Measurements from ENCODE around the gene PROP1. TPM values are rescaled to one million over a fixed set of nuclear protein-coding genes. Genes with fewer than 3 reads are reported as not detected.
"Not testable (repeated sequence)": the region's sequence is repeated elsewhere in the genome, so short reads cannot be mapped to it uniquely, and the experiment has no call there.

PROP1 gene
- total RNA-seq, 1 donor from 2014 or later: not detected

- not testable (repeated sequence) for H3K4me2 ChIP-seq (ENCODE audit: low read length); H3K4me1 Mint-ChIP-seq (ENCODE audit: low read depth, unreplicated experiment); H3K4me3 Mint-ChIP-seq (ENCODE audit: unreplicated experiment); H3K79me2 ChIP-seq (ENCODE audit: insufficient read depth, low read length); H3K9me3 ChIP-seq (ENCODE audit: insufficient read depth, low read depth, low read length); H3K9ac ChIP-seq (ENCODE audit: low read length); H3K36me3 ChIP-seq (ENCODE audit: insufficient read depth, low read length); H3K27me3 ChIP-seq (ENCODE audit: insufficient read depth, low read length); H3K27ac ChIP-seq (ENCODE audit: low read depth, low read length); H3K36me3 Mint-ChIP-seq (ENCODE audit: low read depth, unreplicated experiment); H4K20me1 ChIP-seq (ENCODE audit: insufficient read depth, low read length); DNase-seq (ENCODE audit: low read depth); H3K27me3 Mint-ChIP-seq (ENCODE audit: low read depth, unreplicated experiment); H3K9me3 Mint-ChIP-seq (ENCODE audit: unreplicated experiment); H3K27ac Mint-ChIP-seq (ENCODE audit: unreplicated experiment); H3K4me1 ChIP-seq (ENCODE audit: insufficient read depth, low read length); FAIRE-seq; H2AFZ ChIP-seq (ENCODE audit: low read depth, low read length); H3K4me3 ChIP-seq (ENCODE audit: insufficient read depth, low read depth, low read length)
Observed at GRCh38 chr5:177949656-177950055, 46.4 kb downstream of the PROP1 start.

- H3K4me3 Mint-ChIP-seq (ENCODE audit: unreplicated experiment); H3K4me1 ChIP-seq (ENCODE audit: insufficient read depth, low read length); DNase-seq (ENCODE audit: low read depth); H3K4me1 Mint-ChIP-seq (ENCODE audit: low read depth, unreplicated experiment); H3K27me3 ChIP-seq (ENCODE audit: insufficient read depth, low read length); H3K9me3 ChIP-seq (ENCODE audit: insufficient read depth, low read depth, low read length); H3K4me2 ChIP-seq (ENCODE audit: low read length); H3K36me3 Mint-ChIP-seq (ENCODE audit: low read depth, unreplicated experiment); H2AFZ ChIP-seq (ENCODE audit: low read depth, low read length); H3K9me3 Mint-ChIP-seq (ENCODE audit: unreplicated experiment); H3K27me3 Mint-ChIP-seq (ENCODE audit: low read depth, unreplicated experiment); H3K79me2 ChIP-seq (ENCODE audit: insufficient read depth, low read length); H3K9ac ChIP-seq (ENCODE audit: low read length); H3K27ac Mint-ChIP-seq (ENCODE audit: unreplicated experiment); FAIRE-seq; H3K27ac ChIP-seq (ENCODE audit: low read depth, low read length); H3K4me3 ChIP-seq (ENCODE audit: insufficient read depth, low read depth, low read length); H3K36me3 ChIP-seq (ENCODE audit: insufficient read depth, low read length); H4K20me1 ChIP-seq (ENCODE audit: insufficient read depth, low read length): not testable (repeated sequence)
Observed at GRCh38 chr5:177949065-177949464, 47.0 kb downstream of the PROP1 start.

GRCh38 chr5:177947912-177948311, 48.1 kb downstream of the PROP1 start:
- not testable (repeated sequence) for H3K27me3 ChIP-seq (ENCODE audit: insufficient read depth, low read length); H3K4me1 ChIP-seq (ENCODE audit: insufficient read depth, low read length); H3K27me3 Mint-ChIP-seq (ENCODE audit: low read depth, unreplicated experiment); H2AFZ ChIP-seq (ENCODE audit: low read depth, low read length); H4K20me1 ChIP-seq (ENCODE audit: insufficient read depth, low read length); H3K4me1 Mint-ChIP-seq (ENCODE audit: low read depth, unreplicated experiment); H3K27ac ChIP-seq (ENCODE audit: low read depth, low read length); FAIRE-seq; H3K9me3 ChIP-seq (ENCODE audit: insufficient read depth, low read depth, low read length); H3K9me3 Mint-ChIP-seq (ENCODE audit: unreplicated experiment); H3K36me3 ChIP-seq (ENCODE audit: insufficient read depth, low read length); H3K27ac Mint-ChIP-seq (ENCODE audit: unreplicated experiment); H3K79me2 ChIP-seq (ENCODE audit: insufficient read depth, low read length); DNase-seq (ENCODE audit: low read depth); H3K4me3 Mint-ChIP-seq (ENCODE audit: unreplicated experiment); H3K36me3 Mint-ChIP-seq (ENCODE audit: low read depth, unreplicated experiment); H3K4me2 ChIP-seq (ENCODE audit: low read length); H3K9ac ChIP-seq (ENCODE audit: low read length); H3K4me3 ChIP-seq (ENCODE audit: insufficient read depth, low read depth, low read length)

GRCh38 chr5:177945601-177946283, 50.3 kb downstream of the PROP1 start:
- not testable (repeated sequence) for H3K27ac Mint-ChIP-seq (ENCODE audit: unreplicated experiment); FAIRE-seq; H3K27me3 Mint-ChIP-seq (ENCODE audit: low read depth, unreplicated experiment); H3K4me3 Mint-ChIP-seq (ENCODE audit: unreplicated experiment); H3K9me3 Mint-ChIP-seq (ENCODE audit: unreplicated experiment); H3K9me3 ChIP-seq (ENCODE audit: insufficient read depth, low read depth, low read length); H3K27ac ChIP-seq (ENCODE audit: low read depth, low read length); H3K4me2 ChIP-seq (ENCODE audit: low read length); H3K9ac ChIP-seq (ENCODE audit: low read length); H3K4me1 ChIP-seq (ENCODE audit: insufficient read depth, low read length); H3K4me1 Mint-ChIP-seq (ENCODE audit: low read depth, unreplicated experiment); H3K79me2 ChIP-seq (ENCODE audit: insufficient read depth, low read length); H3K36me3 Mint-ChIP-seq (ENCODE audit: low read depth, unreplicated experiment); DNase-seq (ENCODE audit: low read depth); H3K4me3 ChIP-seq (ENCODE audit: insufficient read depth, low read depth, low read length); H3K27me3 ChIP-seq (ENCODE audit: insufficient read depth, low read length); H3K36me3 ChIP-seq (ENCODE audit: insufficient read depth, low read length); H2AFZ ChIP-seq (ENCODE audit: low read depth, low read length); H4K20me1 ChIP-seq (ENCODE audit: insufficient read depth, low read length)

GRCh38 chr5:177945145-177945544, 50.9 kb downstream of the PROP1 start:
- not testable (repeated sequence) for H3K9me3 Mint-ChIP-seq (ENCODE audit: unreplicated experiment); H3K36me3 Mint-ChIP-seq (ENCODE audit: low read depth, unreplicated experiment); FAIRE-seq

GRCh38 chr5:177943805-177944736, 52.0 kb downstream of the PROP1 start:
- peak overlapping the region; percentile 76 for H3K4me2 ChIP-seq (ENCODE audit: low read length)
- H3K36me3 ChIP-seq (ENCODE audit: insufficient read depth, low read length); H3K4me1 Mint-ChIP-seq (ENCODE audit: low read depth, unreplicated experiment); H3K4me1 ChIP-seq (ENCODE audit: insufficient read depth, low read length); H3K9ac ChIP-seq (ENCODE audit: low read length); H3K27me3 ChIP-seq (ENCODE audit: insufficient read depth, low read length); H3K79me2 ChIP-seq (ENCODE audit: insufficient read depth, low read length); FAIRE-seq; H3K27ac Mint-ChIP-seq (ENCODE audit: unreplicated experiment); H3K9me3 ChIP-seq (ENCODE audit: insufficient read depth, low read depth, low read length); H3K9me3 Mint-ChIP-seq (ENCODE audit: unreplicated experiment); H3K4me3 Mint-ChIP-seq (ENCODE audit: unreplicated experiment); H3K36me3 Mint-ChIP-seq (ENCODE audit: low read depth, unreplicated experiment); H3K27ac ChIP-seq (ENCODE audit: low read depth, low read length); H4K20me1 ChIP-seq (ENCODE audit: insufficient read depth, low read length); H3K27me3 Mint-ChIP-seq (ENCODE audit: low read depth, unreplicated experiment): not testable (repeated sequence)
- DNase-seq (ENCODE audit: low read depth): peak; percentile 10
- peak overlapping the region; percentile 50 for H3K4me3 ChIP-seq (ENCODE audit: insufficient read depth, low read depth, low read length)
- H2AFZ ChIP-seq (ENCODE audit: low read depth, low read length): peak overlapping the region; percentile 34

More at GRCh38 chr5:177945145-177945544, 50.9 kb downstream of the PROP1 start:
- not testable (repeated sequence) for H4K20me1 ChIP-seq (ENCODE audit: insufficient read depth, low read length); H3K27me3 Mint-ChIP-seq (ENCODE audit: low read depth, unreplicated experiment); H3K4me3 Mint-ChIP-seq (ENCODE audit: unreplicated experiment); H3K4me2 ChIP-seq (ENCODE audit: low read length); H2AFZ ChIP-seq (ENCODE audit: low read depth, low read length); H3K4me1 Mint-ChIP-seq (ENCODE audit: low read depth, unreplicated experiment); H3K27ac ChIP-seq (ENCODE audit: low read depth, low read length); H3K27me3 ChIP-seq (ENCODE audit: insufficient read depth, low read length); H3K27ac Mint-ChIP-seq (ENCODE audit: unreplicated experiment); H3K4me3 ChIP-seq (ENCODE audit: insufficient read depth, low read depth, low read length); DNase-seq (ENCODE audit: low read depth); H3K9ac ChIP-seq (ENCODE audit: low read length); H3K4me1 ChIP-seq (ENCODE audit: insufficient read depth, low read length); H3K79me2 ChIP-seq (ENCODE audit: insufficient read depth, low read length); H3K36me3 ChIP-seq (ENCODE audit: insufficient read depth, low read length); H3K9me3 ChIP-seq (ENCODE audit: insufficient read depth, low read depth, low read length)
